Pancreas (tissue), 10 donors: ENCODE measurements around the gene MAML3. TPM values are rescaled to one million over a fixed set of nuclear protein-coding genes. Genes with fewer than 3 reads are reported as not detected.

Source experiments
- ATAC-seq, 4 donors: fragments of 200-7000 bp; cut with Tn5 transposase; one replicate each; pipeline versions ENCODE4 v1.8.0 to v1.9.1; 2020; ENCODE audit warnings: mild to moderate bottlenecking in 4 of 4, moderate library complexity in 4 of 4
- DNase-seq, 6 donors: peaks; one replicate each; pipeline ENCODE4 v3.0.0-alpha.2; 2020
- FAIRE-seq: peaks from 2 replicates; lab custom pipeline; 2012; peaks lifted over from hg19 to GRCh38; lab: Jason Lieb, UNC
- H3K27ac ChIP-seq, 4 donors: fragments of 200-600 bp; sonication (generic); 1 replicate in 3 of 4; 2 replicates in 1 of 4; pipeline versions ENCODE4 v1.5.0 to v1.8.0; 2020
- H3K27me3 ChIP-seq, 4 donors: fragments of 200-600 bp; one replicate each; pipeline ENCODE4 v1.8.0; 2021
- H3K36me3 ChIP-seq, 3 donors: fragments of 200-600 bp; sonication (generic) in 1 of 3; one replicate each; pipeline versions ENCODE4 v1.5.0 to v1.8.0; 2020 to 2021
- H3K4me1 ChIP-seq, 3 donors: fragments of 200-600 bp; one replicate each; pipeline ENCODE4 v1.8.0; 2021
- H3K4me3 ChIP-seq, 4 donors: fragments of 200-600 bp; sonication (generic) in 2 of 4; one replicate each; pipeline versions ENCODE4 v1.5.0 to v1.8.0; 2020 to 2021
- H3K9me3 ChIP-seq, 4 donors: fragments of 200-600 bp; one replicate each; pipeline ENCODE4 v1.8.0; 2021
- WGBS, 2 donors: extraction: QIAGEN DNeasy Blood & Tissue Kit; methylation state at CpG; one replicate each; pipeline ENCODE4 v1.1.7; 2013; 5-methylcytosine and 5-hydroxymethylcytosine counted together
- intact Hi-C, 3 donors: fragments of 100-400 bp; cut with DNase I; formaldehyde crosslinking; loops; one replicate each; pipeline versions ENCODE4 v1.11.1 to v1.14.2; 2022
- polyA plus RNA-seq, 2 donors: library from polyadenylated mRNA; stranded (reverse); fragments of 200-250 nt; gene quantifications; one replicate each; pipeline ENCODE4 v1.2.3, GENCODE V29; 2013
- total RNA-seq, 6 donors: library from RNA; stranded (reverse); fragmentation: NEBNext Ultra II Directional in 4 of 6; extraction: Animal tissue kit (Norgen Biotek cat#: 25700) in 4 of 6; gene quantifications; one replicate each; pipeline versions ENCODE4 v1.2.1 to v1.2.4, GENCODE V29; 2021 to 2023
- TF ChIP-seq, protein P1 (sequence below), 4 donors: fragments of 200-600 bp; sonication (generic) in 3 of 4; IDR thresholded peaks; one replicate each; pipeline versions ENCODE4 v1.5.0 to v1.8.0; 2021; ENCODE audit warnings: antibody characterized with exemption in 4 of 4
- donor health status: healthy with polysubstance abuse.
- donor health status: DM: no; HTN: no; CAD: no; lungs with moderate emphysema.
- donor health status: DM: no; HTN: no; CAD: no.
- donor health status: control.
- donor health status: control.
- donor health status: Bipolar disorder and iron deficiency.
- donor health status: DM: yes; HTN: yes; CAD: no.
- donor health status: DM: no; HTN: no; CAD: no.
- donor health status: DM: no; HTN: no; CAD: no.
- donor health status: DM: yes; HTN: yes; CAD: no.

The MAML3 gene
- total and polyA plus RNA-seq, 8 donors = 3.8 to 8.9 (median 5.9) TPM

DNA sequence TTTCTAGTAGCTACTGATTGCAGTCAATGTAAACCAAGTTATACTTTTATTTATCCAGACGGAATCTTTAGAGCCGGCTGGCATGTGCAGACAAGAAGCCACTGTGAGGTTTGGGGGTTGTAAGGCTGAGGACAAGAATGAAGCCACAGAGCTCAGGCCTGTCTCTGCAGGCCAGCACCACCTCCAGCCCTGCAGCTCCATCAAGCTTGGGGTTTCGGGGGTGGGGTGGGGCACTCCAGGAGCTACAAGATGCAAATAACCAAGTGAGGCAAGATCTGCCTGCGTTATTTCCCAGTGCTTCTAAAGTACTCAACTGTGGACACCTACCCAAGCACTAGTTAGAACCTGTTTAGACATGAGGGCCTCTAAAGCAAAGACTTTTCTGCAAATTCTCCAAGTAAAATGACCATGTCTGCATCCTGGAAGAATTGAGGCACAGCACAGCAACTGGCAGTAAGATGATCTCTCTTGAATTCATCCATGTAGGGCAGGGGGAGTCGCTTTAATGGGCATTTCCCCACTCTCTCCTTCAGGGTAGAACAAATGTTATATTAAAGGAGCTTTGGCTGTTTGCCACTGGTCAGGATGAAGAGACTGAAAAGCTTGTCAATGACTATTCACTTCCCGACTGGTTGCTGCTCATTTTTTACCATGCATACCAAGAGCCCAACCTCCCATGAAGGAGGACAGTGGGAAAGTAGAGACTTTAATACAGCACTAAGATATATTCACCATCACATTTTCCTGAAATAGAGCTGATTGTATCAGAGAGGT is 265.8 kb downstream of the MAML3 start:
- no peak for FAIRE-seq
- no peaks in the 10 kb centered on the region for H3K36me3 ChIP-seq
- no peak overlapping the region for H3K4me3 ChIP-seq
- H3K9me3 ChIP-seq = no peaks in the 10 kb centered on the region
- H3K4me1 ChIP-seq = peaks cover 0 to 9% (median 7%) of the 10 kb centered on the region in 3 donors
- 70 to 74% methylated on average over 6 of the region's 6 CpGs for WGBS, 2 donors
- no peak overlapping the region for H3K27ac ChIP-seq
- DNase-seq = no peak
- TF ChIP-seq, protein P1, sequence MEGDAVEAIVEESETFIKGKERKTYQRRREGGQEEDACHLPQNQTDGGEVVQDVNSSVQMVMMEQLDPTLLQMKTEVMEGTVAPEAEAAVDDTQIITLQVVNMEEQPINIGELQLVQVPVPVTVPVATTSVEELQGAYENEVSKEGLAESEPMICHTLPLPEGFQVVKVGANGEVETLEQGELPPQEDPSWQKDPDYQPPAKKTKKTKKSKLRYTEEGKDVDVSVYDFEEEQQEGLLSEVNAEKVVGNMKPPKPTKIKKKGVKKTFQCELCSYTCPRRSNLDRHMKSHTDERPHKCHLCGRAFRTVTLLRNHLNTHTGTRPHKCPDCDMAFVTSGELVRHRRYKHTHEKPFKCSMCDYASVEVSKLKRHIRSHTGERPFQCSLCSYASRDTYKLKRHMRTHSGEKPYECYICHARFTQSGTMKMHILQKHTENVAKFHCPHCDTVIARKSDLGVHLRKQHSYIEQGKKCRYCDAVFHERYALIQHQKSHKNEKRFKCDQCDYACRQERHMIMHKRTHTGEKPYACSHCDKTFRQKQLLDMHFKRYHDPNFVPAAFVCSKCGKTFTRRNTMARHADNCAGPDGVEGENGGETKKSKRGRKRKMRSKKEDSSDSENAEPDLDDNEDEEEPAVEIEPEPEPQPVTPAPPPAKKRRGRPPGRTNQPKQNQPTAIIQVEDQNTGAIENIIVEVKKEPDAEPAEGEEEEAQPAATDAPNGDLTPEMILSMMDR (IDR thresholded peaks at IDR 0.05) = no peak
- no peaks in the 10 kb centered on the region for H3K27me3 ChIP-seq
- intact Hi-C loops = no loop called here
- peak in 2 of 4 donors; percentile 34 to 46 for ATAC-seq

DNA sequence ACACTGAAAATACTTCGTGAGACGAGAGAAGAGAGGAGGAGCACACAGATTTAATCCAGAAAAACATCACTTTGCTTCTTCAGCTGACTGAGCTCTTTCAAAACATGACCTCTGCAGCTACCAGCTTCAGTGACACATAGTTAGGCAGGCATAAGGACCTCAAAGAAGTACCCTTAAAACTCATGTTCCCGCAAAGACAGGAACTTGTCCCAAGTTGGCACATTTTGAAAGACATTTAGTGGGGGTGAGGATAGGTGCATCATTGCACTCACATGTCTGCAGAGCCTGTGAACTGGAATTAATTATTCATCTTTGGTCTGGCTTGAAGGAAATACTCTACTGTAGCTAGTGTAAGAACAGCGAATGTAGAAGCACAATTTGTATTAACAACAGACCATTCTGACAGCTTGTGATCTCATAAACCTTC is 266.6 kb downstream of the MAML3 start:
- TF ChIP-seq, protein P1 (IDR thresholded peaks at IDR 0.05) = no peak
- WGBS, 2 donors = 25 to 26% methylated on average over 4 of the region's 4 CpGs
- H3K27me3 ChIP-seq = no peaks in the 10 kb centered on the region
- peak overlapping the region in 2 of 4 donors; percentile 4 to 11 for H3K4me3 ChIP-seq
- peak overlapping the region in 1 of 4 donors; percentile 3 for H3K27ac ChIP-seq
- intact Hi-C loops = no loop called here
- no peaks in the 10 kb centered on the region for H3K9me3 ChIP-seq
- peaks cover 0 to 9% (median 7%) of the 10 kb centered on the region in 3 donors for H3K4me1 ChIP-seq
- no peak for FAIRE-seq
- DNase-seq = no peak
- no peaks in the 10 kb centered on the region for H3K36me3 ChIP-seq
- peak in 3 of 4 donors; percentile 37 to 51 (median 42) for ATAC-seq

GRCh38 chr4:139886798-139887197 is 267.2 kb downstream of the MAML3 start:
- Histone ChIP-seq H3K27me3 (no peaks in the 10 kb centered on the region), H3K4me1 (peaks cover 0 to 9% (median 7%) of the 10 kb centered on the region in 3 donors), H3K36me3 (no peaks in the 10 kb centered on the region), H3K27ac (peak overlapping the region in 1 of 4 donors; percentile 3), H3K4me3 (peak overlapping the region in 2 of 4 donors; percentile 4 to 11), H3K9me3 (no peaks in the 10 kb centered on the region)
- intact Hi-C loops = no loop called here
- DNase-seq (no peak), ATAC-seq (peak in 1 of 4 donors; percentile 31), FAIRE-seq (no peak)
- WGBS, 2 donors = 14% methylated on average over 8 of the region's 8 CpGs
- TF ChIP-seq, protein P1 (IDR thresholded peaks at IDR 0.05) = no peak

DNA sequence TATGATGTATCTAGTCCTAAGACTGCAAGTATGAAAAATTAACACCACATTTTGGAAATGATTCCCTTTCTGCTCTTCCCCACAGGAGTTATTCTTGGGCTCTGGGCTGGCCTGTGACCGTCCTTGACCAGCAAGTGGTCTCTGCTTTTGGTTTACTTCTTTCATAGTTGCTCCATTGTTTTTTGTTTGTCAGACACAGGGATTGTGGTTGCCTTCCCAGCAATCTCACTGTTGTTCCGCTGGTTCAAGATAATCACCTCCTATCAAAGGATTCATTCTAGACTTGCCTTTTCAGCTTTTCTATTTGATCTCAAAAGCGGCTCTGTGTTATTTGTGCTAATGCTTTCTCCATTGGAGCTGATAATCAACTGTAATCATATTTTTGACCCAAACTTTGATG is 269.5 kb downstream of the MAML3 start:
- Histone ChIP-seq H3K9me3 (no peaks in the 10 kb centered on the region), H3K4me1 (peaks cover 0 to 9% (median 7%) of the 10 kb centered on the region in 3 donors), H3K27ac (no peak overlapping the region), H3K4me3 (no peak overlapping the region), H3K27me3 (no peaks in the 10 kb centered on the region), H3K36me3 (no peaks in the 10 kb centered on the region)
- TF ChIP-seq, protein P1 (IDR thresholded peaks at IDR 0.05) = no peak
- no peak for FAIRE-seq
- no peak for ATAC-seq
- no peak for DNase-seq
- WGBS, 2 donors = 82 to 87% methylated on average over 3 of the region's 3 CpGs
- intact Hi-C loops = no loop called here

DNA sequence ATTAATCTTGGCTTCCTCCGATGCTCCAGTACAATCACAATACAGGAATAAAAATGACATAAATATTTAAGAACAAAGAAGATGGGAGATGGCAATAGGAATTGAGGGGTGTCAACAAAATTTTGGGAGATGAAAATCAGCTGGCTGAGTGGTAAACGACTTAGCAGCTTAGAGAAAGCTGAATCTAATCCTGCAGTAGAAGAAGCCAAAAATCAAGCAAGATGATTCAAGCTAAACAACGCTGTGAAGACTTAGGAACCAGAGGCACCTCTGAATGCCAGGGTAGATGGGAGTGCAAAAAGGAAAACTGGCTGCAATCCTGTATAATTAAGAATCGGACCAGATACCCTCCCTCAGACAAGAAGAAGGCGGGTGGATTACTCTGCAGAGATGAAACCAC is 273.1 kb downstream of the MAML3 start:
- no peak for ATAC-seq
- DNase-seq = no peak
- H3K27ac ChIP-seq = no peak overlapping the region
- FAIRE-seq = no peak
- H3K36me3 ChIP-seq = no peaks in the 10 kb centered on the region
- no peaks in the 10 kb centered on the region for H3K9me3 ChIP-seq
- 87 to 90% methylated on average over 5 of the region's 5 CpGs for WGBS, 2 donors
- H3K27me3 ChIP-seq = no peaks in the 10 kb centered on the region
- H3K4me3 ChIP-seq = no peak overlapping the region
- intact Hi-C loops = no loop called here
- TF ChIP-seq, protein P1 (IDR thresholded peaks at IDR 0.05) = no peak
- H3K4me1 ChIP-seq = peaks cover 0 to 5% (median 0%) of the 10 kb centered on the region in 3 donors
